H1 (cell line): ENCODE measurements around the gene TMEM151B. TPM values are rescaled to one million over a fixed set of nuclear protein-coding genes. Genes with fewer than 3 reads are reported as not detected.

Experiments
- CTCF ChIA-PET: fragments of 300-600 bp; sonication (Branson Sonifier 250); formaldehyde crosslinking; loops from one replicate; lab custom pipeline; 2021; ENCODE audit not compliant: partially characterized antibody; lab: Charles Lee
- POLR2A ChIA-PET: fragments of 300-600 bp; sonication (Branson Sonifier 250); formaldehyde crosslinking; loops from one replicate; lab custom pipeline; 2021; ENCODE audit warnings: inconsistent platforms; ENCODE audit not compliant: partially characterized antibody; lab: Charles Lee
- DNase-seq, 2 experiments: peaks; one replicate each; pipeline versions ENCODE4 v3.0.0 to v3.0.0-alpha.2; 2010 to 2022; ENCODE audit warnings: low spot score in 2 of 2, low read depth in 1 of 2, mixed read lengths in 1 of 2
- FAIRE-seq: peaks from 2 replicates; lab custom pipeline; 2011; peaks lifted over from hg19 to GRCh38; lab: Jason Lieb, UNC
- H2AFZ ChIP-seq: 2 replicates; pipeline ENCODE4 v1.8.1; 2012; ENCODE audit warnings: low read length, inconsistent platforms
- H2AK5ac ChIP-seq: 2 replicates; pipeline ENCODE4 v1.6.1; 2013; ENCODE audit warnings: low read depth, low read length
- H2BK120ac ChIP-seq: replicated peaks from 2 replicates; pipeline ENCODE3; 2013; ENCODE audit warnings: low read depth, low read length, inconsistent platforms
- H2BK12ac ChIP-seq: 2 replicates; pipeline ENCODE4 v1.6.1; 2013; ENCODE audit warnings: low read depth, low read length
- H2BK15ac ChIP-seq: 2 replicates; pipeline ENCODE4 v1.6.1; 2013; ENCODE audit warnings: low read length
- H2BK20ac ChIP-seq: 2 replicates; pipeline ENCODE4 v1.6.1; 2013; ENCODE audit warnings: low read length
- H2BK5ac ChIP-seq: 2 replicates; pipeline ENCODE4 v1.6.1; 2013; ENCODE audit warnings: low read depth, low read length
- H3K14ac ChIP-seq: 2 replicates; pipeline ENCODE4 v1.6.1; 2013; ENCODE audit warnings: inconsistent platforms; ENCODE audit not compliant: insufficient read length
- H3K18ac ChIP-seq: 2 replicates; pipeline ENCODE4 v1.6.1; 2013; ENCODE audit warnings: low read length; ENCODE audit errors: extremely low read depth
- H3K23ac ChIP-seq: 2 replicates; pipeline ENCODE4 v1.6.1; 2013; ENCODE audit warnings: inconsistent platforms; ENCODE audit not compliant: insufficient read length
- H3K23me2 ChIP-seq: 2 replicates; pipeline ENCODE4 v1.6.1; 2013; ENCODE audit warnings: low read depth, low read length
- H3K27ac ChIP-seq: 2 replicates; pipeline ENCODE4 v1.6.1; 2011; ENCODE audit warnings: low read depth, low read length, inconsistent platforms
- H3K27me3 ChIP-seq, 4 experiments: replicated peaks in 1 of 4; 1 replicate in 1 of 4; 2 replicates in 3 of 4; pipeline versions ENCODE4 v1.6.1 to v1.8.1; 2011 to 2013; ENCODE audit warnings: low read length in 3 of 4, mild to moderate bottlenecking in 3 of 4, inconsistent platforms in 2 of 4, mixed read lengths in 2 of 4, moderate library complexity in 1 of 4; ENCODE audit not compliant: control insufficient read depth in 3 of 4, insufficient read depth in 3 of 4; ENCODE audit errors: extremely low read depth in 1 of 4
- H3K36me3 ChIP-seq, 4 experiments: 2 replicates each; pipeline versions ENCODE4 v1.6.1 to v1.8.1; 2011 to 2013; ENCODE audit warnings: mild to moderate bottlenecking in 4 of 4, low read length in 3 of 4, moderate library complexity in 2 of 4, control low read depth in 1 of 4, inconsistent platforms in 1 of 4; ENCODE audit not compliant: insufficient read depth in 4 of 4, control insufficient read depth in 2 of 4
- H3K4ac ChIP-seq: replicated peaks from 2 replicates; pipeline ENCODE3; 2013; ENCODE audit warnings: low read length, low read depth, mixed read lengths, inconsistent platforms; ENCODE audit not compliant: insufficient read length
- H3K4me1 ChIP-seq, 4 experiments: replicated peaks in 1 of 4; 1 replicate in 1 of 4; 2 replicates in 3 of 4; pipeline versions ENCODE4 v1.6.1 to v1.8.1; 2011 to 2013; ENCODE audit warnings: low read length in 3 of 4, inconsistent platforms in 2 of 4, mixed read lengths in 1 of 4; ENCODE audit not compliant: insufficient read depth in 4 of 4, control insufficient read depth in 3 of 4
- H3K4me2 ChIP-seq, 2 experiments: 2 replicates each; pipeline versions ENCODE4 v1.6.1 to v1.8.1; 2011 to 2013; ENCODE audit warnings: low read depth in 2 of 2, low read length in 2 of 2, control low read depth in 1 of 2, inconsistent platforms in 1 of 2, mild to moderate bottlenecking in 1 of 2; ENCODE audit not compliant: insufficient read depth in 1 of 2
- H3K4me3 ChIP-seq, 4 experiments: fragments of 200-600, 300-600 bp in 1 of 4; sonication (generic), shearing (Covaris generic), sonication (Bioruptor Twin) in 1 of 4; 2 replicates each; pipeline versions ENCODE4 v1.5.1 to v1.8.1; 2011 to 2016; ENCODE audit warnings: low read length in 4 of 4, low read depth in 3 of 4, control low read depth in 2 of 4, inconsistent platforms in 2 of 4, mild to moderate bottlenecking in 2 of 4, mixed read lengths in 1 of 4, moderate library complexity in 1 of 4; ENCODE audit not compliant: insufficient read depth in 2 of 4; ENCODE audit errors: extremely low read depth in 1 of 4
- H3K56ac ChIP-seq: replicated peaks from 2 replicates; pipeline ENCODE3; 2013; ENCODE audit warnings: low read depth, mild to moderate bottlenecking, mixed read lengths, low read length, inconsistent platforms; ENCODE audit not compliant: insufficient read length
- H3K79me1 ChIP-seq: 2 replicates; pipeline ENCODE4 v1.6.1; 2013; ENCODE audit warnings: low read depth, low read length, control low read depth
- H3K79me2 ChIP-seq, 2 experiments: 2 replicates each; pipeline versions ENCODE4 v1.6.1 to v1.8.1; 2012 to 2013; ENCODE audit warnings: low read length in 2 of 2, mild to moderate bottlenecking in 2 of 2, inconsistent platforms in 1 of 2; ENCODE audit not compliant: insufficient read depth in 2 of 2, control insufficient read depth in 1 of 2
- H3K9ac ChIP-seq, 4 experiments: replicated peaks in 1 of 4; 1 replicate in 1 of 4; 2 replicates in 3 of 4; pipeline versions ENCODE4 v1.6.1 to v1.8.1; 2011 to 2013; ENCODE audit warnings: low read depth in 3 of 4, low read length in 3 of 4, control low read depth in 2 of 4, mild to moderate bottlenecking in 2 of 4, moderate library complexity in 2 of 4, inconsistent platforms in 1 of 4; ENCODE audit errors: extremely low read depth in 1 of 4
- H3K9me3 ChIP-seq, 2 experiments: 2 replicates each; pipeline versions ENCODE4 v1.6.1 to v1.8.1; 2012 to 2013; ENCODE audit warnings: mild to moderate bottlenecking in 2 of 2, moderate library complexity in 2 of 2, control low read depth in 1 of 2, inconsistent platforms in 1 of 2, low read depth in 1 of 2, low read length in 1 of 2, mixed read lengths in 1 of 2; ENCODE audit not compliant: insufficient read depth in 2 of 2
- H4K20me1 ChIP-seq, 2 experiments: replicated peaks in 1 of 2; 2 replicates each; pipeline versions ENCODE3 to v1.8.1; 2011 to 2013; ENCODE audit warnings: inconsistent platforms in 2 of 2, low read length in 2 of 2, mild to moderate bottlenecking in 1 of 2; ENCODE audit not compliant: insufficient read depth in 2 of 2, control insufficient read depth in 1 of 2
- H4K5ac ChIP-seq: 2 replicates; pipeline ENCODE4 v1.6.1; 2013; ENCODE audit warnings: low read length, low read depth, mixed read lengths, inconsistent platforms; ENCODE audit not compliant: insufficient read length
- H4K8ac ChIP-seq: 2 replicates; pipeline ENCODE4 v1.8.0; 2013; ENCODE audit warnings: mild to moderate bottlenecking, moderate library complexity, low read length, inconsistent platforms; ENCODE audit not compliant: insufficient read depth; ENCODE audit errors: extremely low read depth
- H4K91ac ChIP-seq: replicated peaks from 2 replicates; pipeline ENCODE3; 2013; ENCODE audit warnings: low read length, mixed read lengths, inconsistent platforms; ENCODE audit not compliant: insufficient read length
- ATF3 ChIP-seq: IDR thresholded peaks from 2 replicates; pipeline ENCODE4 v1.6.1; 2011; ENCODE audit warnings: low read depth, mild to moderate bottlenecking, low read length; ENCODE audit not compliant: insufficient read depth
- CBX8 ChIP-seq: fragments of 300-800, 300-1000 bp; sonication (generic); IDR thresholded peaks from 2 replicates; pipeline ENCODE4 v1.7.1; 2016; ENCODE audit warnings: low read depth, low read length, borderline replicate concordance
- CTBP2 ChIP-seq: IDR thresholded peaks from 2 replicates; pipeline ENCODE4 v1.7.0; 2011; ENCODE audit warnings: borderline replicate concordance, mild to moderate bottlenecking, moderate library complexity, mixed read lengths, low read length; ENCODE audit not compliant: insufficient read depth, insufficient read length
- NRF1 ChIP-seq: IDR thresholded peaks from 2 replicates; pipeline ENCODE4 v1.6.1; 2011; ENCODE audit warnings: mild to moderate bottlenecking, low read depth, low read length, improper control_type of control experiment
- SIN3A ChIP-seq, 2 experiments: IDR thresholded peaks in 1 of 2; conservative IDR thresholded peaks in 1 of 2; 2 replicates each; pipeline ENCODE4 v1.6.1; 2011 to 2012; ENCODE audit warnings: low read length in 2 of 2, improper control_type of control experiment in 1 of 2, low read depth in 1 of 2, mild to moderate bottlenecking in 1 of 2
- SIX5 ChIP-seq: IDR thresholded peaks from 2 replicates; pipeline ENCODE4 v1.6.1; 2011; ENCODE audit warnings: mild to moderate bottlenecking, low read depth, low read length
- TAF1 ChIP-seq: IDR thresholded peaks from 2 replicates; pipeline ENCODE4 v1.6.1; 2011; ENCODE audit warnings: mild to moderate bottlenecking, low read depth, low read length
- USF2 ChIP-seq: IDR thresholded peaks from 2 replicates; pipeline ENCODE4 v1.6.1; 2011; ENCODE audit warnings: low read length, improper control_type of control experiment
- YY1 ChIP-seq: IDR thresholded peaks from 2 replicates; pipeline ENCODE4 v1.6.1; 2011; ENCODE audit warnings: low read depth, mild to moderate bottlenecking, low read length
- WGBS, 2 experiments: shearing (Covaris generic) in 1 of 2; methylation state at CpG; one replicate each; pipeline versions ENCODE4 v1.1.6 to v1.1.7; 2013 to 2015; ENCODE audit warnings: low lambda C conversion rate in 2 of 2, mixed read lengths in 2 of 2, inconsistent platforms in 1 of 2, low coverage in 1 of 2, missing lambda C conversion rate in 1 of 2; ENCODE audit not compliant: insufficient replicate concordance in 2 of 2, insufficient coverage in 1 of 2, insufficient read length in 1 of 2; ENCODE audit errors: extremely low coverage in 1 of 2, missing lambda C conversion rate in 1 of 2; 5-methylcytosine and 5-hydroxymethylcytosine counted together
- polyA plus RNA-seq, 7 experiments: library from polyadenylated mRNA; depleted of rRNA in 3 of 7; stranded (reverse) in 5 of 7; unstranded in 2 of 7; fragments of >200 nt in 5 of 7; fragments of 200-250 nt in 2 of 7; gene quantifications; 1 replicate in 5 of 7; 2 replicates in 1 of 7; 4 replicates in 1 of 7; pipeline versions ENCODE4 v1.2.1 to v1.2.3, GENCODE V29; 2011 to 2013; ENCODE audit warnings: missing spikeins in 2 of 7, mixed read lengths in 2 of 7
- total RNA-seq: library from RNA; stranded (reverse); fragmentation: NEBNext Ultra II Directional; extraction: Animal tissue kit (Norgen Biotek cat#: 25700); gene quantifications from 2 replicates; pipeline ENCODE4 v1.2.1, GENCODE V29; 2021

TMEM151B gene
- total and polyA plus RNA-seq, 2 of the 8 experiments (the other 6 are each of a cell fraction or from before 2014, with no cell fraction given): 8.0 to 15.5 TPM

GRCh38 chr6:44268095-44268628 lies 2.1 kb upstream of the TMEM151B start:
- 0 out of 2 replicates have a peak overlapping the region, but pooled peaks have one; percentile 36 for H2AFZ ChIP-seq
- no peak overlapping the region for H2BK20ac ChIP-seq
- no peak overlapping the region for H3K56ac ChIP-seq
- peak overlapping the region; percentile 82; the same call in 1 of the 2 replicates for H2BK12ac ChIP-seq
- H3K79me2 ChIP-seq: peaks cover 0 to 10% of the 10 kb centered on the region in 2 experiments; a peak in 1 of 4 replicates
- H3K9me3 ChIP-seq: no peaks in the 10 kb centered on the region
- peak overlapping the region; percentile 4 to 57; a peak in 3 of 4 replicates for H3K4me2 ChIP-seq
- no peak overlapping the region; the same call in 1 of the 2 replicates for H3K18ac ChIP-seq
- H3K23ac ChIP-seq: no peak overlapping the region
- peaks cover 1 to 2% of the 10 kb centered on the region in 2 experiments for H4K20me1 ChIP-seq
- H2AK5ac ChIP-seq: no peak overlapping the region
- peaks cover 14% of the 10 kb centered on the region for H3K23me2 ChIP-seq
- H3K36me3 ChIP-seq: no peaks in the 10 kb centered on the region
- DNase-seq: peak in 1 of 2 experiments; percentile 89
- CTCF ChIA-PET: interaction anchor here (0.6 to 19.0 kb wide), 32 partner anchors 11 to 190 kb away, joined by 3 to 330 read pairs (median 6); partner anchors contain the start of genes AARS2, HSP90AB1, SLC35B2 and SPATS1
- no peak overlapping the region for H2BK120ac ChIP-seq
- WGBS, 2 experiments: 12% methylated on average over 5 of the region's 5 CpGs; no CpG with 5 or more reads in 1 of the 2 experiments
- H3K27ac ChIP-seq: no peak overlapping the region
- H4K8ac ChIP-seq: no peak overlapping the region
- POLR2A ChIA-PET: interaction anchor here (1.1 to 12.0 kb wide), 16 partner anchors 10 to 74 kb away, joined by 3 to 138 read pairs (median 10); partner anchors contain the start of genes AARS2, HSP90AB1, SLC35B2 and SPATS1
- no peak overlapping the region for H3K9ac ChIP-seq
- peak overlapping the region; percentile 73; the same call in 1 of the 2 replicates for H2BK15ac ChIP-seq
- H3K14ac ChIP-seq: no peak overlapping the region
- H3K4me3 ChIP-seq: peak overlapping the region in 3 of 4 experiments; percentile 7 to 43 (median 17); a peak in 4 of 8 replicates
- peak; percentile 94 for FAIRE-seq
- no peak overlapping the region for H2BK5ac ChIP-seq
- no peak overlapping the region for H3K4ac ChIP-seq
- peaks cover 16 to 46% (median 22%) of the 10 kb centered on the region in 4 experiments for H3K4me1 ChIP-seq
- H3K27me3 ChIP-seq: peaks cover 0 to 3% (median 0%) of the 10 kb centered on the region in 4 experiments; a peak in 2 of 7 replicates
- peak overlapping the region; percentile 10 for H4K91ac ChIP-seq
- peaks cover 3% of the 10 kb centered on the region; the same call in 1 of the 2 replicates for H3K79me1 ChIP-seq
- no peak overlapping the region for H4K5ac ChIP-seq
- TF ChIP-seq CBX8 (no peak), NRF1 (no peak), SIX5 (no peak), USF2 (no peak), CTBP2 (peak; percentile 73), TAF1 (no peak), YY1 (peak; percentile 54), SIN3A (conservative IDR thresholded peaks at IDR 0.05 in 1 of 2, IDR thresholded peaks at IDR 0.05 in 1 of 2; ENCODE audit: low read depth in 1 of 2, low read length in 2 of 2) (peak; percentile 90 to 92; a peak in 3 of 4 replicates), ATF3 (no peak)
